ENCODE data around the gene DDX42.
"Not testable (repeated sequence)": the region's sequence is repeated elsewhere in the genome, so short reads cannot be mapped to it uniquely, and the experiment has no call there.

DDX42 gene

GRCh38 chr17:63775420-63775819 is 1.4 kb downstream of the DDX42 start:
- DNase-seq (ENCODE audit: low read depth in 2 of 2): no peak

- no peak for DNase-seq (ENCODE audit: low read depth in 2 of 2)
These were observed 6.5 kb downstream of the DDX42 start for GRCh38 chr17:63780507-63780906.

GRCh38 chr17:63780928-63781327 is 7.0 kb downstream of the DDX42 start:
- DNase-seq (ENCODE audit: low read depth in 2 of 2): no peak

- DNase-seq (ENCODE audit: low read depth in 2 of 2): no peak
These were observed 9.6 kb downstream of the DDX42 start for GRCh38 chr17:63783522-63783921.

GRCh38 chr17:63785556-63785955 is 11.6 kb downstream of the DDX42 start:
- no peak for DNase-seq (ENCODE audit: low read depth in 2 of 2)

- DNase-seq (ENCODE audit: low read depth in 2 of 2): no peak
These were observed 12.1 kb downstream of the DDX42 start for GRCh38 chr17:63786117-63786516.

GRCh38 chr17:63786971-63787711 is 13.2 kb downstream of the DDX42 start:
- no peak for DNase-seq (ENCODE audit: low read depth in 2 of 2)

- DNase-seq (ENCODE audit: low read depth in 2 of 2): no peak
These were observed 16.1 kb downstream of the DDX42 start for GRCh38 chr17:63790057-63790456.

GRCh38 chr17:63792055-63792729 is 18.2 kb downstream of the DDX42 start:
- DNase-seq (ENCODE audit: low read depth in 2 of 2): no peak

GRCh38 chr17:63796375-63796774 is 22.4 kb downstream of the DDX42 start:
- DNase-seq (ENCODE audit: low read depth in 2 of 2): not testable (repeated sequence)

- no peak for DNase-seq (ENCODE audit: low read depth in 2 of 2)
These were observed 24.7 kb downstream of the DDX42 start for GRCh38 chr17:63798572-63799106.

GRCh38 chr17:63800783-63801182 is 26.8 kb downstream of the DDX42 start:
- no peak for DNase-seq (ENCODE audit: low read depth in 2 of 2)

GRCh38 chr17:63804328-63804727 is 30.4 kb downstream of the DDX42 start:
- no peak for DNase-seq (ENCODE audit: low read depth in 2 of 2)

GRCh38 chr17:63805591-63805990 is 31.6 kb downstream of the DDX42 start:
- no peak for DNase-seq (ENCODE audit: low read depth in 2 of 2)

- no peak for DNase-seq (ENCODE audit: low read depth in 2 of 2)
These were observed 36.0 kb downstream of the DDX42 start for GRCh38 chr17:63809970-63810369.

GRCh38 chr17:63816123-63816522 is 42.2 kb downstream of the DDX42 start:
- DNase-seq (ENCODE audit: low read depth in 2 of 2): no peak

GRCh38 chr17:63816669-63817068 is 42.7 kb downstream of the DDX42 start:
- no peak for DNase-seq (ENCODE audit: low read depth in 2 of 2)

- no peak for DNase-seq (ENCODE audit: low read depth in 2 of 2)
These were observed 43.9 kb downstream of the DDX42 start for GRCh38 chr17:63817736-63818385.

GRCh38 chr17:63819131-63819530 is 45.2 kb downstream of the DDX42 start:
- no peak for DNase-seq (ENCODE audit: low read depth in 2 of 2)

- DNase-seq (ENCODE audit: low read depth in 2 of 2): no peak
These were observed 45.9 kb downstream of the DDX42 start for GRCh38 chr17:63819585-63820537.

GRCh38 chr17:63820963-63821561 is 47.1 kb downstream of the DDX42 start:
- DNase-seq (ENCODE audit: low read depth in 2 of 2): no peak
